Thoracic aorta endothelial cell (primary cell): Measurements from ENCODE around the gene AGRN. TPM values are rescaled to one million over a fixed set of nuclear protein-coding genes. Genes with fewer than 3 reads are reported as not detected.

Source experiments
- small RNA-seq: library from RNA; depleted of rRNA; stranded (forward); fragments of <200 nt; gene quantifications from one replicate; pipeline ENCODE3, GENCODE V24; 2012
- total RNA-seq: library from RNA; depleted of rRNA; stranded (reverse); fragments of >200 nt; gene quantifications from 2 replicates; pipeline ENCODE4 v1.2.3, GENCODE V29; 2012

The AGRN gene
- total RNA-seq, result 66.3 and 68.1 TPM in 2 replicates

GRCh38 chr1:1020000-1020404 is at the start of gene AGRN:
Gene AGRN (plus strand): TSS chr1:1020120. CDS start chr1:1020173, 53 bp downstream.

DNA sequence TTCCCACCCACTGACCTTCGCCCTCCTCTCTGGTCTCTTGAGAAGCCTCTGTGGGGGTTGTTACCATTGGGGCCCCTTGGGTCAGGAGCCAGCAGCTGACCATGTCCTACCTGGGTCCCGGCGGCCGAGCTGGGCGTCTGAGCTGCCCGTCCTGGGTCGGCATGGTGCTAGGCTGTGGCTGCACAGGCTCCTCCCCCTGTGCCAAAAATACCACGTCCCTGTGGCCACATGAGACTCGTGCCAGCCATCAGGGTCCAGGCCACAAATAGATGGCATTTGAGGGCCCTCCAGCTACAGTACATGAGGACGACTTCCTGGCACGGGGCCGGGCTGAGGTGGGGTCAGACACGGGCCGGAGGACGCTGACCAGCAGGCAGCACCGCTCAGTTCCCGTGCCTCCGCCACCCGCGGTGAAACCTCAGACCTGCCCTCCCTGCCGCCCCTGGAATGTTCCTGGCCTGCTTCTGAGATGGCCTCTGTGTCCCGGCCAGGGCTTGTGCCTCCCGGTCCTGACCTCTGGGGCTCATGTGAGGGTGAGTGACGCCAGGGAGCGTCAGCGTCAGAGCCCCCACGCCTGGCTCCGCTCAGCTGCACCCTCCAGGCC is 37.9 kb upstream of the AGRN start, which contains the start of gene PERM1:
Gene PERM1 (minus strand): TSS at position 139 of the 604 bp plus-strand sequence. CDS start 1,064 bp downstream, outside the sequence.

GRCh38 chr1:999725-1000356 is 20.1 kb upstream of the AGRN start, which contains the start of gene HES4:
Gene HES4 (minus strand): TSS chr1:1000097. CDS start chr1:999973, 124 bp downstream.

GRCh38 chr1:1013105-1013921 is 6.6 kb upstream of the AGRN start, which contains the start of gene ISG15:
Gene ISG15 (plus strand): TSS chr1:1013497. CDS start chr1:1013574, 77 bp downstream.

GRCh38 chr1:1073743-1074587 is 54.0 kb downstream of the AGRN start, which contains the start of gene RNF223:
Gene RNF223 (minus strand): TSS chr1:1074306. CDS start chr1:1072566, 1,740 bp downstream.

Small RNA genes within 50 kb of the gene (small RNA-seq; reads per million reads assigned to genes)
- gene AL645608.3, result not detected

Other genes with a start within 250 kb of the AGRN start
- not detected in 2 replicates for gene SAMD11, start 96.2 kb upstream of the AGRN start, total RNA-seq
- 89.1 and 108 TPM in 2 replicates for gene NOC2L, start 60.9 kb upstream of the AGRN start, total RNA-seq
- 8.8 and 10.0 TPM in 2 replicates for gene KLHL17, start 59.5 kb upstream of the AGRN start, total RNA-seq
- 0.40 and 0.86 TPM in 2 replicates for gene PLEKHN1, start 53.6 kb upstream of the AGRN start, total RNA-seq
- not detected in 2 replicates for gene PERM1, start 38.0 kb upstream of the AGRN start, total RNA-seq
- gene HES4, start 20.0 kb upstream of the AGRN start, total RNA-seq, result 9.4 and 9.9 TPM in 2 replicates
- gene ISG15, start 6.6 kb upstream of the AGRN start, total RNA-seq, result 51.7 and 52.4 TPM in 2 replicates
- not detected in 2 replicates for gene RNF223, start 54.2 kb downstream of the AGRN start, total RNA-seq
- gene C1orf159, start 96.0 kb downstream of the AGRN start, total RNA-seq, result 8.6 and 11.8 TPM in 2 replicates
- gene TTLL10, start 153.8 kb downstream of the AGRN start, total RNA-seq, result not detected in 2 replicates
- not detected in 2 replicates for gene TNFRSF18, start 186.5 kb downstream of the AGRN start, total RNA-seq
- 0.57 and 0.93 TPM in 2 replicates for gene TNFRSF4, start 194.0 kb downstream of the AGRN start, total RNA-seq
- 91.1 and 105 TPM in 2 replicates for gene SDF4, start 211.9 kb downstream of the AGRN start, total RNA-seq
- gene B3GALT6, start 212.1 kb downstream of the AGRN start, total RNA-seq, result 20.5 and 27.3 TPM in 2 replicates
- gene C1QTNF12, start 226.6 kb downstream of the AGRN start, total RNA-seq, result 1.1 TPM in 1 of 2 replicates, not detected in the other